GM18519 (cell line): ENCODE measurements around the gene ZNF845.
"Not testable (repeated sequence)": the region's sequence is repeated elsewhere in the genome, so short reads cannot be mapped to it uniquely, and the experiment has no call there.

Experiments
- ATAC-seq: cut with Tn5 transposase; IDR thresholded peaks from one replicate; pipeline ENCODE4 v1.9.1; 2021; ENCODE audit warnings: mild to moderate bottlenecking, moderate library complexity; ENCODE audit not compliant: unreplicated experiment, low FRiP score

The ZNF845 gene

GRCh38 chr19:53333463-53334449 is at the start of gene ZNF845:
Gene ZNF845, plus strand, starts transcription at chr19:53333749. Its CDS starts 7,559 bp downstream, at chr19:53341308.
- peak; percentile 87 for ATAC-seq

- ATAC-seq: no peak
Observed at GRCh38 chr19:53285087-53285486, 48.5 kb upstream of the ZNF845 start.

GRCh38 chr19:53290758-53291549 is 42.6 kb upstream of the ZNF845 start:
- no peak for ATAC-seq

DNA sequence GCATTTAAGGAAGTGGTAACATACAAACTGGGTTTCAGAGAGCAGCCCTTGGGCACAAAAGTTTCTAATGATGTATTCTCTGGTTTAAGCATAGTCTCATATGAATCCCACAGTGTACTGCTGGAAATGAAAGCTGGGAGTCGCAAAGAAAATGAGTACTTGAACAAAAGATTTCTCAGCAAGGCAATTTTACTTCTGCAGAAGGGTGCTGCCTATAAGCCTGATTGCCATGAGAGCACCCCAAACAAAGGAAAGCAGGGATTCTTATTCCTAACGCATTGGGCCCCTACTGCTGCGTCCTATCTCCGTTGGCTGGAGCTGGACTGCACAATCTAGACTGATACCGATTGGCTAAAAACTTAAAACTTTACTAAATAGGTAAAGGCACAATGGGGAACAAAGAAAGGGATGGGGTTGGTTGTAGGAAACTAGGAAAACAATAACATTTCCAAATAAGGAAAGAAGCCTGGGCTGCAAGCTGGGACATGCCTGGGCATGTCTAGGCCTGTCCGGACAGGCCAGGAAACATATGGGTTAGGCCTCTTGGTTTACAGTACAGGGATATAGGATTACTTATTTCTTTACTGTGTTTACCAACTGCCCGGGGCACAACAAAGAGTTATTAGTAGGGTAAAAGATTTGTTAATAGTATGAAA is 38.6 kb upstream of the ZNF845 start:
- ATAC-seq: no peak

- ATAC-seq: not testable (repeated sequence)
Observed at GRCh38 chr19:53301341-53301740, 32.2 kb upstream of the ZNF845 start.

- no peak for ATAC-seq
Observed at GRCh38 chr19:53308339-53308811, 25.2 kb upstream of the ZNF845 start.

GRCh38 chr19:53311044-53311443 is 22.5 kb upstream of the ZNF845 start:
- no peak for ATAC-seq

- ATAC-seq: no peak
Observed at GRCh38 chr19:53311897-53312296, 21.7 kb upstream of the ZNF845 start.

DNA sequence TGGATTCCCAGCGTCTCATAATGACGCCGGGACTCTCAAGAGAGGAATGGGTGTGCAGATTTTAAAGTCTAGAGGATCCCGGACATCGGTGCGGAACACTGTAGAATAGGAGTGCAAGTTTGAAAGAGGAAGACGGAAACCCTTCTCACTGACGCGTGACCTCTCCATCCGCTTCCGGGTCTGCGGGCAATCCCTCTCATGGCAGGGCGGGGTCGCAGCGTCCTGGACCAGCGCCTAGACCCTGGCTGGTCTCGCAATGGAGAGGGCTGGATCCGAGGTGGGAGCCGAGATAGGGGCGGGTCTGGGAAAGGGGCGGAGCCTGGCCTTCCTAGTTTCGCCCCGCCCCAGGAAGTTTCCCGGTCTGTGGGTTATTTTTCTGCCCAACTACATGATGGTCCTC is 4.6 kb upstream of the ZNF845 start:
- ATAC-seq: no peak

GRCh38 chr19:53332484-53332883 is 1.1 kb upstream of the ZNF845 start:
- no peak for ATAC-seq

DNA sequence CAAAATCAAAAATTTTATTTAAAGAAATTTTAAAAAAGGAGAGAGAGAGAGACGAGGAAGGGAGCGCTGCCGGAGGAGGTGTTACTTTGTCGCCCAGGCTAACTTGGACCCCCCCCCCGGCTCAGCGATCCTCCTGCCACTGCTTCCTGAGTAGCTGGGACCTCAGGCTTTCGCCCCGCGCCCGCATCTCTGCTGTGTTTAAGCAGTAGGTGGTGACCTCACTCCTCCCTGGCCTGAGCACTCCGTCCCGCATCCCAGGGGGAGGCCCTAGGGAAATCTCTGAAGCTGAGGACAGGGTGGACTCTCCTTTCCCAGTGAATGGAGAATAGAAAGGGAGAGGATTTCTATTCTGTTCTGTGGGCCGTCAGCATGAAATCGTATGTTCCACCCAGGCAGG is 485 bp upstream of the ZNF845 start:
- ATAC-seq: no peak

- not testable (repeated sequence) for ATAC-seq
Observed at GRCh38 chr19:53344403-53344802, 10.9 kb downstream of the ZNF845 start.

DNA sequence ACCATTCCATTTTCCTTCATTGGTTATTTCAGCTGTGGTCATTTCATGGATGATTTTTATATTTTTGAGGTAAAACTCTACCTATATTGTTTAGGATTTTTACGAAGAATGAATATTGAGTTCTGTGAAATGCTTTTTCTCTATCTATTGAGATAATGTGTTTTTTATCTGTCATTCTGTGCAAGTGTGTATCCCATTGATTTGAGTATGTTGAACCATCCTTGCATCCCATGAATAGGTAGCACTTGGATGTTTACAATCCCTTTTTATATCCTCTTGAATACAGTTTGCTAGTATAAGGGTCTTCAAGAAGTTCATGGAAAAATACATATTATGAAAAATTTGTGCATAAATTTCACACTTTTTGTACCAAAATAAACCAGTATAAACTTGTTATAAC is 22.2 kb downstream of the ZNF845 start:
- ATAC-seq: no peak

DNA sequence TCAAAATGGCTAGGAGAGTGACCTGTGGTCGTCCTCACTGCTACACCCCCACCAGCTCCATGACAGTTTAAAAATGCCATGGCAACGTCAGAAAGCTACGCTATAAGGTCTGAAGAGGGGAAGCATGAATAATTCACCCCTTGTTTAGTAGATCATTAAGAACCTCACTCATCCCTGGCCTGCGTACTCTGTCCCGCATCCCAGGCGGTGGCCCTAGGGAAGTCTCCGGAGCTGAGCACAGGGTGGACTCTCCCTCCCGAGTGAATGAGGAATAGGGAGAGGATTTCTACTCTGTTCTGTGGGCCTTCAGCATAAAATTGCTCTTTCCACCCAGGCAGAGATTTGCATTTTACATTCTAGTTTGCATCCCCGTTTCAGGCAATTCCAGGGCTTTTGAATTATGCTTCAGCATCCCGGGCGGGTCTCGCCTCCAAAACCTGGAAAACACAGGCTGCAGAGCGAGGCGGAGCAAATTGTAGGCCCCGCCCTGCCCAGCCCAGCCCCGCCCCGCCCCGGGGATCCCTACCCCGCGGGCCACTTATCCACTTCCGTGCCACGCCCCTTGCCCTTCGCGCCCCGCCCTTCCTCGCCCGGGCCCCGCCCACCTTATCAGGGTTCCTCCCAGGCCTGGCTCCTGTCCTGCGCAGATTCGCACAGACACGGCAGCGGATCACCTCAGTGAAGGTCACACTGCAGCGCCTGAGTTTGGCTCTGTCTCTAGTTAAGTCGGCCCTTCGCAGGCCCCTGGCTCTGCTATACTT is 24.5 kb downstream of the ZNF845 start:
- no peak for ATAC-seq

GRCh38 chr19:53360056-53360455 is 26.5 kb downstream of the ZNF845 start:
- ATAC-seq: not testable (repeated sequence)

GRCh38 chr19:53365134-53365898 is 31.8 kb downstream of the ZNF845 start, which contains the start of gene ZNF525:
Gene ZNF525, plus strand, starts transcription at chr19:53365705. Its CDS starts 6,577 bp downstream, at chr19:53372282.
- peak; percentile 75 for ATAC-seq

GRCh38 chr19:53365899-53366493 is 32.4 kb downstream of the ZNF845 start:
- no peak for ATAC-seq

DNA sequence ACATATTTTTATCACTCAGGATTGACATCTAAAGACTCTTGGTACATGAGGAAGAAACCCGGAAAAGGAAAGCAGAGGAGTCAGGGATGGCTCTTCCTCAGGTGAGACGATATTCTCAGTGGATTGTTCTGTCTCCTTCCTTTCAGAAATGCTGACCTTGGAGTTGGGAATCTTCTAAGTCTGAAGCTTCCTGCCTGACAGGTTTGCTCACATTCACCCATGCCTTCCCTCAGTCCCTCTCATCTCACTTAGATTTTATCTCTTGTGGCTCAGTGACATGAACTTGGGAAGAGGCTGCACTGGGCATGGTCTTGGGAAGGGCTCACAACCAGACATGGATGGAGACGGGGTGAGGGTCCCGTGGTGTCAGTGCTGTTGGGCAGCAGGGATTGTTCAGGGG is 38.6 kb downstream of the ZNF845 start:
- ATAC-seq: no peak

DNA sequence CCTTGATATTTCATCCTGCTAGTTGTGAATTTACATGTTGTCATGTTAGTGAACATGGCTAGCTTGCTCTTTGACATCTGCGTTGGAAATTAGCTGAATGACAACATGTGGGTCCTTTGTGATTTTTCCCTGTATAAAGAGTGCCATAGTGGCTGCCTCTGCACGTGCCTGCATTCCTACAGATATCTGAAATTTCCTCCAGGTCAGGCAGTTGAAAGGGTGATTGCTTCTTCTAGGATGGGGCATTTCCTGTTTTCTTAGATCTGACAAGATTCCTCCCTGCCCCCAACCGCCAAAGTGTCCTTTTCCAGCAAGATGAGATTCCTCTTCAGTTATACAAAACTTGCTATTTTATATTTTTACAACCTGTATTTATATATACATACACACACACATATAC is 40.7 kb downstream of the ZNF845 start:
- ATAC-seq: no peak
